ENCODE data around the gene RAB11FIP3.
"Not testable (repeated sequence)": the region's sequence is repeated elsewhere in the genome, so short reads cannot be mapped to it uniquely, and the experiment has no call there.

The RAB11FIP3 gene

GRCh38 chr16:492211-492875 lies 66.9 kb downstream of the RAB11FIP3 start:
- no peak overlapping the region for H3K27ac ChIP-seq (ENCODE audit: low read depth, low read length)
- H3K9ac ChIP-seq (ENCODE audit: low read length) = no peak overlapping the region
- H3K9me3 ChIP-seq (ENCODE audit: low read length) = no peaks in the 10 kb centered on the region
- no peaks in the 10 kb centered on the region for H3K27me3 ChIP-seq (ENCODE audit: control insufficient read depth in 1 of 2, insufficient read depth in 2 of 2, low read length in 2 of 2)
- no peak overlapping the region for H3K4me3 ChIP-seq (ENCODE audit: low read depth in 1 of 2, low read length in 2 of 2)
- H3K4me1 ChIP-seq (ENCODE audit: insufficient read depth, low read length) = no peaks in the 10 kb centered on the region
- H3K36me3 ChIP-seq (ENCODE audit: insufficient read depth, low read length) = peaks cover 23% of the 10 kb centered on the region

DNA sequence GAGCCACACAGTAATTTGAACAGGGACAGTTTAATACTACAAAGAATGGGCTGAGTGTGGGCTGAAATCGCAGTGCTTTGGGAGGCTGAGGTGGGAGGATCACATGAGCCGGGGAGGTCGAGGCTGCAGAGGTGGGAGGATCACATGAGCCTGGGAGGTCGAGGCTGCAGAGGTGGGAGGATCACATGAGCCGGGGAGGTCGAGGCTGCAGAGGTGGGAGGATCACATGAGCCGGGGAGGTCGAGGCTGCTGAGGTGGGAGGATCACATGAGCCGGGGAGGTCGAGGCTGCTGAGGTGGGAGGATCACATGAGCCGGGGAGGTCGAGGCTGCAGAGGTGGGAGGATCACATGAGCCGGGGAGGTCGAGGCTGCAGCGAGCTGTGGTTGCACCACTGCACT lies 69.2 kb downstream of the RAB11FIP3 start:
- not testable (repeated sequence) for H3K4me3 ChIP-seq (ENCODE audit: low read depth in 1 of 2, low read length in 2 of 2); H3K27me3 ChIP-seq (ENCODE audit: control insufficient read depth in 1 of 2, insufficient read depth in 2 of 2, low read length in 2 of 2); H3K27ac ChIP-seq (ENCODE audit: low read depth, low read length); H3K9ac ChIP-seq (ENCODE audit: low read length); H3K9me3 ChIP-seq (ENCODE audit: low read length); H3K4me1 ChIP-seq (ENCODE audit: insufficient read depth, low read length)
- peaks cover 16% of the 10 kb centered on the region for H3K36me3 ChIP-seq (ENCODE audit: insufficient read depth, low read length)

DNA sequence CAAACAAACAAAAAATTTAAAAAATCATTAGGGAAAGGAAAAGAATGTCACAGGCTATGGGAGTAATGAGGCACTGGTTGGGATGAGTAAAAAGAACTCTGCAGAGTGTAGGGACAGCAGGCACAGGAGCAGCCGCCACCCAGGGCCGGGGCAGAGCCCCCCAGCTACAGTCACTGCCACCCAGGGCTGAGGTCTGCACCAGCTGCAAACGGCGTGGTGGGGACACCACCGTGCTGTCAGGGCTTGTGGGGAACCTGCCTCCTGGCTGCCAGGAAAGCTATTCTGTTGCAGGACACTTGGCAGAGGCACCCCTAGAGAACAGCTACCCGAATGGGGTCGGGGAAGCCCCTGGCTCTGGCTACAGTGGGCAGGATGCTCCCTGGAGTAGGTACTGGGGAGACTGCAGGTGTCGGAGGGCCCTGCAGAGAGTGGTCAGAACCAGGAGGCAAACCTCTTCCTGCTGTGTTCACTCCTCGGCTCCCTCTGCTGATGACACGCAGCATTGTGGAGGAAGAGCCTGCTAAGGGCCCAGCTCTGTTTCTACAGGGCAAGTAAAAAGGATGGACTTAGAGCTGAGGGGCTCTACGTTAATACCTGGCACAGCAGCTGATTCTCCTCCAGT lies 69.8 kb downstream of the RAB11FIP3 start:
- Histone ChIP-seq H3K4me3 (ENCODE audit: low read depth in 1 of 2, low read length in 2 of 2) (no peak overlapping the region), H3K9me3 (ENCODE audit: low read length) (no peaks in the 10 kb centered on the region), H3K36me3 (ENCODE audit: insufficient read depth, low read length) (peaks cover 11% of the 10 kb centered on the region), H3K27ac (ENCODE audit: low read depth, low read length) (no peak overlapping the region), H3K9ac (ENCODE audit: low read length) (no peak overlapping the region), H3K27me3 (ENCODE audit: control insufficient read depth in 1 of 2, insufficient read depth in 2 of 2, low read length in 2 of 2) (no peaks in the 10 kb centered on the region), H3K4me1 (ENCODE audit: insufficient read depth, low read length) (no peaks in the 10 kb centered on the region)

GRCh38 chr16:496097-496886 lies 70.8 kb downstream of the RAB11FIP3 start:
- H3K36me3 ChIP-seq (ENCODE audit: insufficient read depth, low read length) = peaks cover under 1% of the 10 kb centered on the region
- H3K9me3 ChIP-seq (ENCODE audit: low read length) = no peaks in the 10 kb centered on the region
- H3K9ac ChIP-seq (ENCODE audit: low read length) = no peak overlapping the region
- no peaks in the 10 kb centered on the region for H3K4me1 ChIP-seq (ENCODE audit: insufficient read depth, low read length)
- H3K27me3 ChIP-seq (ENCODE audit: control insufficient read depth in 1 of 2, insufficient read depth in 2 of 2, low read length in 2 of 2) = no peaks in the 10 kb centered on the region
- H3K4me3 ChIP-seq (ENCODE audit: low read depth in 1 of 2, low read length in 2 of 2) = no peak overlapping the region
- H3K27ac ChIP-seq (ENCODE audit: low read depth, low read length) = no peak overlapping the region

DNA sequence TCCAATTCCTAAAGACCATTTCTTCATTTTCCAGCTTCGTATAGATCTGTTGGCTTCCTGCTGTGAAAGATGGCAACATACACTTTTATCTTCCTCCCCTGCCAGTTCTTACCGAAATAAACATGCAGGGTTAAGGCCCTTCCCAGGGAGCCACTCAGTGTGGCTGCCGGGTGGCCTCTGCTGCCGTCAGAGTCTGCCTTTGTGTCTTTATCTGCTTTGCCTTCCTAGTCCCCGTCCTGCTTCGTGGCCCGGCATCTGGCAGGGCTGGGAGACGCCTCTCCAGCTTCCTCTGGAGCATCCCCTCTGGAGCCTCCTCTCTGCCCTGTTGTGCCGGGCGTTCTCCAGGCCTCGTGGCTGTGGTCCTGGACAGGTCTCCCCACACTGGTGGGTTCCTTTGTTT lies 71.8 kb downstream of the RAB11FIP3 start:
- H3K36me3 ChIP-seq (ENCODE audit: insufficient read depth, low read length) = no peaks in the 10 kb centered on the region
- H3K27ac ChIP-seq (ENCODE audit: low read depth, low read length) = no peak overlapping the region
- H3K4me1 ChIP-seq (ENCODE audit: insufficient read depth, low read length) = no peaks in the 10 kb centered on the region
- no peak overlapping the region for H3K4me3 ChIP-seq (ENCODE audit: low read depth in 1 of 2, low read length in 2 of 2)
- H3K9me3 ChIP-seq (ENCODE audit: low read length) = no peaks in the 10 kb centered on the region
- H3K27me3 ChIP-seq (ENCODE audit: control insufficient read depth in 1 of 2, insufficient read depth in 2 of 2, low read length in 2 of 2) = no peaks in the 10 kb centered on the region
- H3K9ac ChIP-seq (ENCODE audit: low read length) = no peak overlapping the region

- H3K36me3 ChIP-seq (ENCODE audit: insufficient read depth, low read length) = no peaks in the 10 kb centered on the region
- H3K27ac ChIP-seq (ENCODE audit: low read depth, low read length) = no peak overlapping the region
- H3K9ac ChIP-seq (ENCODE audit: low read length) = no peak overlapping the region
- H3K9me3 ChIP-seq (ENCODE audit: low read length) = no peaks in the 10 kb centered on the region
- H3K27me3 ChIP-seq (ENCODE audit: control insufficient read depth in 1 of 2, insufficient read depth in 2 of 2, low read length in 2 of 2) = no peaks in the 10 kb centered on the region
- H3K4me3 ChIP-seq (ENCODE audit: low read depth in 1 of 2, low read length in 2 of 2) = no peak overlapping the region
- no peaks in the 10 kb centered on the region for H3K4me1 ChIP-seq (ENCODE audit: insufficient read depth, low read length)
Measured at GRCh38 chr16:499924-500323, 74.5 kb downstream of the RAB11FIP3 start.

GRCh38 chr16:500709-501108 lies 75.3 kb downstream of the RAB11FIP3 start:
- Histone ChIP-seq H3K9me3 (ENCODE audit: low read length) (no peaks in the 10 kb centered on the region), H3K4me1 (ENCODE audit: insufficient read depth, low read length) (no peaks in the 10 kb centered on the region), H3K4me3 (ENCODE audit: low read depth in 1 of 2, low read length in 2 of 2) (no peak overlapping the region), H3K27me3 (ENCODE audit: control insufficient read depth in 1 of 2, insufficient read depth in 2 of 2, low read length in 2 of 2) (no peaks in the 10 kb centered on the region), H3K9ac (ENCODE audit: low read length) (no peak overlapping the region), H3K27ac (ENCODE audit: low read depth, low read length) (no peak overlapping the region), H3K36me3 (ENCODE audit: insufficient read depth, low read length) (peaks cover 1% of the 10 kb centered on the region)

DNA sequence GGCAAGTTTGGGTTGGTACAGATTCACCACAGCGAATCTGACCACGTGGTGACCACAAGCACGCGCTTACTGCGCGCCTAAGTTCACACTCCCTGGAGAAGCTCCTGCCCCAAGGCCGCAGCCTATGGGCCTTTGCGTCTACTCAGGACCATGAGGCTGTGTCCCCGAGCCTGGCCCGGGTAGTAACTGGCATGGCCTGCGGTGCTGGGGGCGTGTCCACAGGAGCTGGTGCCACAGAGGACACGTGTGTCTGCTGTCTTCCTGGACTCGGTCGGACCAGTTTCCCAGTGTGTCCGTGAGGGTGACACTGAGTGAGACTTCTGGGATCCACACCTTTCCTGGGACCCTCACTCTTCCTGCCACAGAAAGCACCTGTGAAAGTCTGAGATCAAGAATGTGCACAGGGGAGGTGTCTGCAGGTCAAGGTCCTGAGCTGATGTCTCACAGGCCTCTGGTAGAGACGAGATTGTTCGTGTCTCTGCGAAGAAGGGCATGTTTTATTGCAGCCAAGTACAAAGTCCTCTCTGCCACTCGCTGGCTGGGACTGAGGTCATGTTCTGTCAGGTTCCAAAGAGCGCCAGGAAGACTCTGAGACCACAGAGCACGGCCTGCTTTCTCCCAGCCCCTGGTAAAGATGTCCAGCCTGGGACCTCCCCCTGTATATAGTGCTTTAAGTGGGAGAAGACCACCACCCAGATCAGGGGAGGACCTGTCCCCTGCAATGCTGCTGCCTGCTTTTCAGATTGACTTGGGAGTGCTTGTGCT lies 76.9 kb downstream of the RAB11FIP3 start:
- Histone ChIP-seq H3K9me3 (ENCODE audit: low read length) (no peaks in the 10 kb centered on the region), H3K4me3 (ENCODE audit: low read depth in 1 of 2, low read length in 2 of 2) (no peak overlapping the region), H3K36me3 (ENCODE audit: insufficient read depth, low read length) (peaks cover 5% of the 10 kb centered on the region), H3K27ac (ENCODE audit: low read depth, low read length) (no peak overlapping the region), H3K27me3 (ENCODE audit: control insufficient read depth in 1 of 2, insufficient read depth in 2 of 2, low read length in 2 of 2) (no peaks in the 10 kb centered on the region), H3K9ac (ENCODE audit: low read length) (no peak overlapping the region), H3K4me1 (ENCODE audit: insufficient read depth, low read length) (no peaks in the 10 kb centered on the region)

DNA sequence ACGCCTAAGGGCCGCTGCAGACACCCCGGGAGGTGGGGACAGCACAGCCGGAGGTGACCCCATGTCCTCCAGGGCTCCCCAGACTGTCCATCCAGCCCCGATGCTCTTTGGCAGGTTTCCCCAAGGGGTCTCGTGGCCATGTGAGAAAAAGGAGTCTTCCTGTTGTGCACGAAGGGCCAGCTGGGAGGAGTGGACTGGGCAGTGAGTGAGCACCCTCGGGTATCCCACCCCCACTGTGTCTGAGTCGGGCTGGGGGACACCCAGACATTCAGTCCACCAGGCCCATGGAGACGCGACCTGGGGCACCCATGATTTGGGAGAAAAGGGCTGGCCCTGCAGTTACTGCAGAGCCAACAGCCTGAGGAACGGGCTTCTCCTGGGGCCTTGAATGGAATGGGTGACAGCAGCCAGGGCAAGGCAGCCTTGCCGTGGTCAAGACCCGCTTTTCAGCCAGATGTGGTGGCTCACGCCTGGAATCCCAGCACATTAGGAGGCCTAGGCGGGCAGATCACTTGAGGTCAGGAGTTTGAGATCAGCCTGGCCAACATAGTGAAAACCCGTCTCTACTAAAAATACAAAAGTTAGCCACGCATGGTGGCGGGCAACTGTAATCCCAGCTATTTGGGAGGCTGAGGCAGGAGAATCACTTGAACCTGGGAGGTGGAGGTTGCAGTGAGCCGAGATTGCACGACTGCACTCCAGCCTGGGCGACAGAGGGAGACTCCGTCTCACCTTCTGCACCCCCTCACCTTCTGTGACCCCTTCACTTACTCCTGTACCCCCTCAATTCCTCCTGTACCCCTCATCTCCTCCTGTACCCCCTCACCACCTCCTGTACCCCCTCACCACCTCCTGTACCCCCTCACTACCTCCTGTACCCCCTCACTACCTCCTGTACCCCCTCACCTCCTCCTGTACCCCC lies 78.0 kb downstream of the RAB11FIP3 start:
- Histone ChIP-seq H3K4me3 (ENCODE audit: low read depth in 1 of 2, low read length in 2 of 2) (no peak overlapping the region), H3K36me3 (ENCODE audit: insufficient read depth, low read length) (peaks cover 5% of the 10 kb centered on the region), H3K9ac (ENCODE audit: low read length) (no peak overlapping the region), H3K4me1 (ENCODE audit: insufficient read depth, low read length) (no peaks in the 10 kb centered on the region), H3K9me3 (ENCODE audit: low read length) (no peaks in the 10 kb centered on the region), H3K27ac (ENCODE audit: low read depth, low read length) (no peak overlapping the region), H3K27me3 (ENCODE audit: control insufficient read depth in 1 of 2, insufficient read depth in 2 of 2, low read length in 2 of 2) (no peaks in the 10 kb centered on the region)

- Histone ChIP-seq H3K27ac (ENCODE audit: low read depth, low read length) (no peak overlapping the region), H3K9ac (ENCODE audit: low read length) (no peak overlapping the region), H3K4me3 (ENCODE audit: low read depth in 1 of 2, low read length in 2 of 2) (no peak overlapping the region), H3K27me3 (ENCODE audit: control insufficient read depth in 1 of 2, insufficient read depth in 2 of 2, low read length in 2 of 2) (no peaks in the 10 kb centered on the region), H3K9me3 (ENCODE audit: low read length) (no peaks in the 10 kb centered on the region), H3K4me1 (ENCODE audit: insufficient read depth, low read length) (no peaks in the 10 kb centered on the region), H3K36me3 (ENCODE audit: insufficient read depth, low read length) (peaks cover 5% of the 10 kb centered on the region)
Measured at GRCh38 chr16:505479-506245, 80.2 kb downstream of the RAB11FIP3 start.

Data from muscle layer of colon (tissue), 2 donors.